Osteocyte (in vitro differentiated cells): Measurements from ENCODE around the gene HIPK4. TPM values are rescaled to one million over a fixed set of nuclear protein-coding genes. Genes with fewer than 3 reads are reported as not detected.
"Not testable (repeated sequence)": the region's sequence is repeated elsewhere in the genome, so short reads cannot be mapped to it uniquely, and the experiment has no call there.

Source experiments
- DNase-seq: peaks from one replicate; pipeline ENCODE4 v3.0.0; 2021; ENCODE audit warnings: mixed read lengths; ENCODE audit not compliant: unreplicated experiment; ENCODE audit errors: extremely low spot score
- H3K27ac Mint-ChIP-seq: one replicate; pipeline ENCODE4 v1.8.0; 2021; ENCODE audit warnings: mild to moderate bottlenecking, mixed read lengths; ENCODE audit not compliant: unreplicated experiment
- H3K27me3 Mint-ChIP-seq: one replicate; pipeline ENCODE4 v1.8.0; 2021; ENCODE audit warnings: mixed read lengths; ENCODE audit not compliant: unreplicated experiment
- H3K36me3 Mint-ChIP-seq: one replicate; pipeline ENCODE4 v1.8.0; 2021; ENCODE audit warnings: mixed read lengths; ENCODE audit not compliant: unreplicated experiment
- H3K4me1 Mint-ChIP-seq: one replicate; pipeline ENCODE4 v1.8.0; 2021; ENCODE audit warnings: mixed read lengths; ENCODE audit not compliant: unreplicated experiment
- H3K4me3 Mint-ChIP-seq: one replicate; pipeline ENCODE4 v1.8.0; 2021; ENCODE audit warnings: mild to moderate bottlenecking, moderate library complexity, mixed read lengths; ENCODE audit not compliant: unreplicated experiment
- H3K9me3 Mint-ChIP-seq: one replicate; pipeline ENCODE4 v1.8.0; 2021; ENCODE audit warnings: mixed read lengths; ENCODE audit not compliant: unreplicated experiment
- CTCF ChIP-seq: fragments of 200-600 bp; sonication (generic); IDR thresholded peaks from 2 replicates; pipeline ENCODE4 v1.5.0; 2021; ENCODE audit warnings: antibody characterized with exemption, mild to moderate bottlenecking, moderate library complexity
- total RNA-seq: library from RNA; stranded (reverse); gene quantifications from 2 replicates; pipeline ENCODE4 v1.2.1, GENCODE V29; 2021

Gene HIPK4
- total RNA-seq, 1 donor from 2014 or later = 0.21 TPM

GRCh38 chr19:40411125-40411842, 21.3 kb upstream of the HIPK4 start:
- Mint-ChIP-seq H3K4me3 (no peak overlapping the region), H3K9me3 (no peaks in the 10 kb centered on the region), H3K27ac (peak overlapping the region; percentile 10), H3K36me3 (no peaks in the 10 kb centered on the region), H3K27me3 (no peaks in the 10 kb centered on the region), H3K4me1 (peaks cover 28% of the 10 kb centered on the region)
- TF ChIP-seq CTCF = no peak
- DNase-seq = no peak

GRCh38 chr19:40410030-40410389, 20.0 kb upstream of the HIPK4 start:
- Mint-ChIP-seq H3K4me1 (peaks cover 24% of the 10 kb centered on the region), H3K4me3 (no peak overlapping the region), H3K9me3 (no peaks in the 10 kb centered on the region), H3K27ac (no peak overlapping the region), H3K27me3 (no peaks in the 10 kb centered on the region), H3K36me3 (no peaks in the 10 kb centered on the region)
- no peak for TF ChIP-seq CTCF
- DNase-seq = no peak

GRCh38 chr19:40408598-40408925, 18.6 kb upstream of the HIPK4 start:
- not testable (repeated sequence) for H3K9me3 Mint-ChIP-seq, DNase-seq, H3K27me3 Mint-ChIP-seq, H3K27ac Mint-ChIP-seq, H3K4me3 Mint-ChIP-seq, H3K36me3 Mint-ChIP-seq
- H3K4me1 Mint-ChIP-seq = peaks cover 12% of the 10 kb centered on the region

- H3K27ac Mint-ChIP-seq = no peak overlapping the region
- no peak for TF ChIP-seq CTCF
- H3K4me1 Mint-ChIP-seq = peaks cover 14% of the 10 kb centered on the region
- no peaks in the 10 kb centered on the region for H3K9me3 Mint-ChIP-seq
- H3K4me3 Mint-ChIP-seq = no peak overlapping the region
- no peaks in the 10 kb centered on the region for H3K27me3 Mint-ChIP-seq
- no peak for DNase-seq
- H3K36me3 Mint-ChIP-seq = no peaks in the 10 kb centered on the region
These were observed 18.0 kb upstream of the HIPK4 start for GRCh38 chr19:40407714-40408597.

GRCh38 chr19:40403262-40403984, 13.4 kb upstream of the HIPK4 start:
- Mint-ChIP-seq H3K36me3 (peaks cover 3% of the 10 kb centered on the region), H3K4me3 (peak overlapping the region; percentile 93), H3K4me1 (peaks cover 9% of the 10 kb centered on the region), H3K9me3 (no peaks in the 10 kb centered on the region), H3K27me3 (no peaks in the 10 kb centered on the region), H3K27ac (peak overlapping the region; percentile 74)
- TF ChIP-seq CTCF = no peak
- peak; percentile 93 for DNase-seq
